Measurements from ENCODE around the gene TRIM37.

TRIM37 gene

DNA sequence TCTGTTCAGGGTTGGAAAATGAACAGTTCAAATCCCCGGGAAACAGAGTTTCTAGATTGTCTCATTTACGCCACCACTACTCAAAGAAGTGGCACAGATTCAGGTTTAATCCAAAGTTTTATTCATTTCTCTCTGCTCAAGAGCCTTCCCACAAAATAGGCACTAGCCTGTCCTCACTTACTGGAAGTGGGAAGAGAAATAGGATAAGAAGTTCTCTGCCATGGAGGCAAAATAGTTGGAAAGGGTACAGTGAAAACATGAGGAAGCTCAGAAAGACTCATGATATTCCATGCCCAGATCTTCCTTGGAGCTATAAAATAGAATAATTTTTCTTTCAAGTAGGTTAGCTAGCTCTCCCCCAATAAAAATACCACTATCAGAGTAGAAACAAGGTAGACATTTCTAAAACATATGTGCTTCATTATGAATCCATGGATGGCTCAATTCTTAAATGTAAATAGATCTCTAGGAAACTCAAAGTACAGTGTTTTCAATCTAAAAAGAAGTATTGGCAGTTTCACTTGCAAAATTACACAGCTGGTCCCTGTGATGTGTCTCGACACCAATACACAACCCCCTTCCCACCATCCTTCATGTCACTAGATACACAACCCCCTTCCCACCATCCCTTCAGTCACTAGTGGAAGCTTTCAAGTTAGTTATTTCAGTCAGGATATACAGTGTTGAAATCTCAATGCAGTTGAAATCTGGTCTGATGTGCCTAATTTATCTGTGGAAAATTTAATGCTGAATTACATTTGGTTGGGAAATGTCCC, 125.8 kb downstream of the TRIM37 start:
- TF ChIP-seq, protein P1, sequence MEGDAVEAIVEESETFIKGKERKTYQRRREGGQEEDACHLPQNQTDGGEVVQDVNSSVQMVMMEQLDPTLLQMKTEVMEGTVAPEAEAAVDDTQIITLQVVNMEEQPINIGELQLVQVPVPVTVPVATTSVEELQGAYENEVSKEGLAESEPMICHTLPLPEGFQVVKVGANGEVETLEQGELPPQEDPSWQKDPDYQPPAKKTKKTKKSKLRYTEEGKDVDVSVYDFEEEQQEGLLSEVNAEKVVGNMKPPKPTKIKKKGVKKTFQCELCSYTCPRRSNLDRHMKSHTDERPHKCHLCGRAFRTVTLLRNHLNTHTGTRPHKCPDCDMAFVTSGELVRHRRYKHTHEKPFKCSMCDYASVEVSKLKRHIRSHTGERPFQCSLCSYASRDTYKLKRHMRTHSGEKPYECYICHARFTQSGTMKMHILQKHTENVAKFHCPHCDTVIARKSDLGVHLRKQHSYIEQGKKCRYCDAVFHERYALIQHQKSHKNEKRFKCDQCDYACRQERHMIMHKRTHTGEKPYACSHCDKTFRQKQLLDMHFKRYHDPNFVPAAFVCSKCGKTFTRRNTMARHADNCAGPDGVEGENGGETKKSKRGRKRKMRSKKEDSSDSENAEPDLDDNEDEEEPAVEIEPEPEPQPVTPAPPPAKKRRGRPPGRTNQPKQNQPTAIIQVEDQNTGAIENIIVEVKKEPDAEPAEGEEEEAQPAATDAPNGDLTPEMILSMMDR (IDR thresholded peaks at IDR 0.05; ENCODE audit: low read depth, low read length, missing control alignments), result no peak
- H3K4me3 ChIP-seq (ENCODE audit: low read depth, low read length), result no peak overlapping the region
- no peak for DNase-seq (ENCODE audit: low read depth)
- in situ Hi-C loops (cut with HindIII; ENCODE audit: low sequenced_read_pairs), result no loop called here

DNA sequence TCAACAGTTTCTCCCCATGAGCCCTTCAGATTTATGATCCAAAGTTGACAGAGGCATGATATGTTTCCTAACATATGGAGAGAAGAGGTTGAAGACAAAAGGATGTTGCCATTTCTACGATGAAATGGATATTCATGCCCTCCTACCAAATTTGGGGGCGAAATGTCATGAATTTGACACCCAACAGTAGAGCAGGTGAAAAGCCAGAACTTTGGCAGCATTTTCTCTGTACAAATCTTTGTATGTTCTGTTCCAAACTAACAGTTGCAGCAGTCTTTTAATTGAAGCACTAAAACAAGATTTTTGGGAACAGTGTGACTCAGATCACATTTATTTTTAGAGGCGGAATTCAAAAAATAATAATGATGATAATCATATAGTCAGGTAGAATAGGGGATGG, 130.1 kb downstream of the TRIM37 start:
- no peak for DNase-seq (ENCODE audit: low read depth)
- TF ChIP-seq, protein P1 (IDR thresholded peaks at IDR 0.05; ENCODE audit: low read depth, low read length, missing control alignments), result no peak
- no peak overlapping the region for H3K4me3 ChIP-seq (ENCODE audit: low read depth, low read length)
- in situ Hi-C loops (cut with HindIII; ENCODE audit: low sequenced_read_pairs), result no loop called here

DNA sequence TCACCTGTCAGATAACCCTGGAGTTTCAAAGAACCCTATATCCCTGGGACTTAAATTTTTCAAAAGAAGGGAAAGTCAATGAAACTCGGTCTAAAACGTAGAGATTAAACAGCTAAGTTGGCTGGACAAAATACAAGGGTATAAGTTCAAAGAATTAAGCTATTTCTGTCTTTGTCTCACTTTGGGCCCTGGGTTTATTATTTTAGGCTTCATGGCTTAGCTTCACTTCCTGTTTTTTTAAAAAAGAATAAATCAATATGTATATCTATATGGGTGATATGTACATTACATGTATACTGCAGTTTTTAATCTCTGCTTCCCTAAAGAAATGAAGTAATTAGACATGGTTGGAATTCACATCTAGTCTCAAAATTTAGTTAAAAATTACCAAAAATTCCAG, 132.3 kb downstream of the TRIM37 start:
- no peak overlapping the region for H3K4me3 ChIP-seq (ENCODE audit: low read depth, low read length)
- DNase-seq (ENCODE audit: low read depth), result no peak
- in situ Hi-C loops (cut with HindIII; ENCODE audit: low sequenced_read_pairs), result no loop called here
- TF ChIP-seq, protein P1 (IDR thresholded peaks at IDR 0.05; ENCODE audit: low read depth, low read length, missing control alignments), result no peak

DNA sequence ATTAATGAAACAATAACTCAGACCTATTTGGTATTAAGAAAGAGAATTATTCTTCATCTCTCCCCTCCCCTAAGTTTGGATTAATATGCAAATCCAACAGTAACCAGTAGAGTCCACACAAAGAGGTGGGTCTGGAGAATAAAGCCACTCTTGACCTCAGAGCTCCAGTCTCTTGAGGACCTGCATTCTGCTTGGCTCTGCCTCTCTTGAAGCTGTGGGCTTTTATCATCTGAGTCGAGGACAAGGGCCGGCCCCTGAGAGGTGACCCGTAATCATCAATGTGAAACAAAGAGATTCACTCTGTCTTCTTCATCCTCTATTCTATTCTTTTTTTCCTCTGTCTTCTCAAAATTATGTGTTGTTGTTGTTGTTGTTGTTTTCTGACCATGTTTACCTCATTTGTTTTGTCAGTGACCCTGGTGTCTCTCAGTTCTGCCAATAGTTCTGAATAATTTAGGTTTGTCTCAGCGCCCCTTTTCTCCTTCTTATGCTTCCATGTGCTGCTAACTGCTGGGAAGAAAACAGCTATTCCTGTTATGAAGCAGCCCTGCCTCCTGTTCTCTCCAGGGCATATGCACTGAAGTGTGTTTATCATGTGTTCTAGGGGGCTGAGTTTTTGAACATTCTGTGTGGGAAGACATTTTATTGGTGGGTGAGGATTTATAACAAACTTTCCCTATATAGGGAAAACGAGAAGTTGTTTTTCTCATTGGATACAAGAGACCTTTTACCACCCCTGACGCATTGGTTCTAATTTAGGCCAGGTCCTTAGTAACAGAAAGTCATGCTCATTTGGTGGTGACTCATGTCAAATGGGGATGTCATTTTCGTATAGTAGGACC, 135.8 kb downstream of the TRIM37 start:
- no peak overlapping the region for H3K4me3 ChIP-seq (ENCODE audit: low read depth, low read length)
- TF ChIP-seq, protein P1 (IDR thresholded peaks at IDR 0.05; ENCODE audit: low read depth, low read length, missing control alignments), result no peak
- no peak for DNase-seq (ENCODE audit: low read depth)
- in situ Hi-C loops (cut with HindIII; ENCODE audit: low sequenced_read_pairs), result no loop called here

DNA sequence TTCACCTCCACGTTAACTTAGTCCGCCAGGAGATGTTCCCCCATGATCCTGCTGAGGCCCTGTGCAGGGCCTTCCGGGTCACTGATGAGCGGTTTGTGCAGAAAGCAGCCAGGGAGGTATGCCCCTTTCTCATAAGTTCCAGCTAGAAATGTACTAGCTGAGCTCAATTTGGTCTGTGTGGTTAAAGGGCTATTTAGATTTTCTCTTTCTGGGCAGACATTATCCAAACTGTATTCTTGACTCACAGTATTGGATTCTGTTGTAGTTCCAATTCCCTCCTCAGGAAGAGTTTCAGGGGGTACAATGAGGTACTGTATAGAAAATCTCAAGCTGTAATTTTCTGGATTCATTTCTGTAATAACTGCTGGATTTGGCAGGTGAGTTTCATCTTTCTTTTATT, 137.1 kb downstream of the TRIM37 start:
- in situ Hi-C loops (cut with HindIII; ENCODE audit: low sequenced_read_pairs), result no loop called here
- DNase-seq (ENCODE audit: low read depth), result no peak
- TF ChIP-seq, protein P1 (IDR thresholded peaks at IDR 0.05; ENCODE audit: low read depth, low read length, missing control alignments), result no peak
- no peak overlapping the region for H3K4me3 ChIP-seq (ENCODE audit: low read depth, low read length)

DNA sequence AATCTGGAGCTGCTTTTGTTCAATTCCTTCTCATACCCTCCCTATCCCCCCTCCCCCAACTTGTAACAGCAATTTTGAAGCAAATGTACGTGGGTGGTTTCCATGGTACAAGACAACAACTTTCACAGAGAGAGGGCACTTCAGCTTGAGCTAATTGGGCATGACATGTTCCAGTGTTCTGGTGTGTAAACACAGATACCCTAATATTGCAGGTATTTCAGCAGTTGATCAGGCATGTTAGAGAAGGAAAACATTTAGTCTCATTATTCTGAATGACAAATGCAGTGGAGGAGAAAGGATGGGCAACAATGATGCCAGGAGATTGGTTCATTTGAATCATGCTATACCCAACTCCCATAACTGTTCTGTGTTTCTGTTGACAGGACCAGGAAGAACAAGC, 137.5 kb downstream of the TRIM37 start:
- in situ Hi-C loops (cut with HindIII; ENCODE audit: low sequenced_read_pairs), result no loop called here
- TF ChIP-seq, protein P1 (IDR thresholded peaks at IDR 0.05; ENCODE audit: low read depth, low read length, missing control alignments), result no peak
- H3K4me3 ChIP-seq (ENCODE audit: low read depth, low read length), result no peak overlapping the region
- no peak for DNase-seq (ENCODE audit: low read depth)
